GM18873 (cell line): ENCODE measurements around the gene GLYATL3.

Experiments used
- ATAC-seq: cut with Tn5 transposase; IDR thresholded peaks from one replicate; pipeline ENCODE4 v1.9.1; 2021; ENCODE audit warnings: mild to moderate bottlenecking, moderate library complexity, moderate number of reproducible peaks; ENCODE audit not compliant: unreplicated experiment, low FRiP score

GLYATL3 gene

DNA sequence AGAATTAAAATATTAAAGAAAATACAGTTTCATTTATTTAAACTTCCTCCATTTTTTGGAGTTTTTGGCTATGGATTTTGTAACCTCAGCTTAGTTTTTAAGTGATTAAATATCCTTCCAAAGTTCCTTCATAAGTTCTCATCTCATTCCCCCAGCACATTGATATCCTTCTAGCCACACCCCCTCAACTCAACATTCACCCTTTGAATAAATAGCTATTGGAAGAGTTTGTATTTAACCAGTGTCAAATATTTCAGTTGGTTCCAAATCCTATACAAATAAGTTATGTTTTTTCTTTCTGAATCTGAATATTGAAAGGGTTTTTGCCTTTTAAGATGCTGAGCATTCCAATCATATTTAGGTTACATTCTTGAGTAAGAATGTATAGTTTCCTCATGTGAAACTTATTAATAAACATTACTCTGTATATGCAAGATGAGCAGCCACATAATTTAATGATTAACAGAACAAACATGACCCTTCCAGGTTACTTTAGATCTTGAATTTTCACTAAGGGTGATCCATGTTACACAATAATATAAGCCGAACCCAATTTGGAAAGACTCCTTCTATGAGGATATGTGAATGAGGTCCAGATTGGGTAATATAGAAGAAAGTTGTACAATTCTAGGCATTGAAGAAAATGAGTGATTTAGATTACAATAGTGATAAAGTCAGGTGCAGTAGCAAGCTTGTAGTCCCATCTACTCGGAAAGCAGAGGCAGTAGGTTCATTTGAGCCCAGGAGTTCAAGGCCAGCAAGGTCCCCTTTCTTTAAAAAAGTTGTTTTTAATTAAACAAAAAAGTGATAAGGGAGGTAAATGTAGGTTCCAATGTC lies 13.6 kb downstream of the GLYATL3 start:
- ATAC-seq, result no peak

DNA sequence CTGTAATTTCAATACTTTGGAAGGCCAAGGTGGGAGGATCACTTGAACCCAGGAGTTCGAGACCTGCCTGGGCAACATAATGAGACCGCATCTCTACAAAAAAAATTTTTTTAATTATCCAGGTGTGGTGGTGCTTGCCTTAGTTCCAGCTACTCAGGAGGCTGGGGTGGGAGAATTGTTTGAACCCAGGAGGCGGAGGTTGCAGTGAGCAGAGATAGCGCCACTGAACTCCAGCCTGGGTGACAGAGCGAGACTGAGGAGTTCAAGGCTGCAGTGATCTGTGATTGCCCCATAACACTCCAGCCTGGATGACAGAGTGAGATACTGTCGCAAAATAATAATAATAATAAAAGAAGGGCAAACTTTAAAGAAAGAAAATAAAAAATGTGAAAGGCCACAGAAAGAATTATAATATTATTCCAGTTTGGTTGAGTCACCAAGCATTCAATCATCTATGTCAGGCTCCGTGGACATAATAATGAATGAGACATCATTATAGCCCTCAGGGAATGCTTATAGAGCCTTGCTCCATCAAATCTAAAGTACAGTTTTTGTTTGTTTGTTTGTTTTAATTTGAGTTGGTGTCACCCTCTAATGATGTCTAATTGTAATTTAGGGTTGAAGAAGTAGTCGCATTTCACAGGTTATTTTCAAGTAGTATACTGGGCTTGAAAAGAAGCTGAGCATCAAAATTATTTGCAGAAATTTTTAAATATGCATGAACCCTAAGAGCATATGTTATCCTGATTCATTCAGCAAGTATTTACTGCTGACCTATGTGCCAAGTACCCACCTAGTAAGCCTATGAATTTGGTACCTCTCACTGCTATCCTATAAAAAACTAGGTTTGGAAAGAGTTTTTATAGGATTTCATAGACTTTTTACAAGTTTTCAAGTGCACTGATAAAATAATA lies 15.1 kb downstream of the GLYATL3 start:
- no peak for ATAC-seq

DNA sequence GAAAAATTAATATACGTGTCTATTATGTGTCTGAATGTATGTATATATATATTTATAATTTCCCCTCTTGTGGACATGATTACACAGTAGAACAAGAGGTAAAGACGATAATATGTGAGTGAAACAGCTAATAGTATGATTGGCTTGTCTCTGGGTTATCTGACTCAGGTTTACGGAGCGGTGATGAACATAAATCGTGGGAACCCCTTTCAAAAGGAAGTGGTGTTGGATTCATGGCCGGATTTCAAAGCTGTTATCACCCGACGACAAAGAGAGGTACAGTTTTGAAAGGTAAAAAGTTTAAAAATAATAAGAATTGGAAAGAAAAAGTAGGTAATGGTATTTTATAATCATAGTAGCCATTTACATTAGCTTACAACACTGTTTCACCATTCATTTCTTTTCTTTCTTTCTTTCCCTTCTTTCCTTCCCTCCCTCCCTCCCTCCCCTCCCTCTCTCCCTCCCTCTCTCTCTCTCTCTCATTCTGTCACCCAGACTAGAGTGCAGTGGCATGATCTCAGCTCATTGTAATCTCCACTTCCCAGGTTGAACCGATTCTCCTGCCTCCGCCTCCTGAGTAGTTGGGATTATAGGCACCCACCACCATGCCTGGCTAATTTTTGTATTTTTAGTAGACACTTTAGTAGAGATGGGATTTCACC lies 15.9 kb downstream of the GLYATL3 start:
- no peak for ATAC-seq

DNA sequence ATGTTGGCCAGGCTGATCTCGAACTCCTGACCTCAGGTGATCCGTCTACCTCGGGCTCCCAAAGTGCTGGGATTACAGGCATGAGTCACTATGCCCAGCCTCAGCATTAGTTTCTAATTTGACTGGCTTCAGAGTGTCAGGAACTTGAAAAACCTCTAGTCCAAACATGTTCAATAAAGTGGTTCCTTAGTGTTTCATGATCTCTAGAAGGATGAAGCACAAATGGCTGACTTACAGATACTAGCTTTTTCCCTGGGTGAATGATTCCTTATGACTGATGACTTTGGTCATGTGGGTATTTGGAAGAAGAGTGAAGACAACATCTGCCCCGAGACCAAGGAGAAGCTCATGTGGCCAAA lies 16.4 kb downstream of the GLYATL3 start:
- no peak for ATAC-seq

- ATAC-seq, result no peak
These were observed 18.2 kb downstream of the GLYATL3 start for GRCh38 chr6:49517919-49518318.

GRCh38 chr6:49519660-49520059 lies 19.9 kb downstream of the GLYATL3 start:
- peak; percentile 66 for ATAC-seq

GRCh38 chr6:49522710-49523593 lies 23.2 kb downstream of the GLYATL3 start:
- no peak for ATAC-seq

DNA sequence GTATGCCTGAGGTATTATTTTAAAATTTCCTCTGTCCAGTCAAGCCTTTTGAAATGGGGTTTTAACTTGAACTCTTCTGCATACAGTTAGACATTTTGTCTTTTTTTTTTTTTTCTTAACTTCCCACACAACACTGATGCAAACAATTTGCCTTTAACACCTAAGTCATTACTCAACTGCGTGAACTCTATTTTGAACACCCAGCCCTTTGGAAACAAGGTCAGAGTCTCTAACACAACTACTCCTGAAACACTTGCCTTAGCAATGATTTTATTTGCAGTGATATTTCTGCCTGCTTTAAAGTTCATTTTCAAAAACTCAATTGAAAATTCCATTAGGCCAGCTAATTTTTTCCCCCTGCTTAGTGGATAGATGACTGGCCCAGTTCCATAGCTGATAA lies 24.2 kb downstream of the GLYATL3 start:
- no peak for ATAC-seq

DNA sequence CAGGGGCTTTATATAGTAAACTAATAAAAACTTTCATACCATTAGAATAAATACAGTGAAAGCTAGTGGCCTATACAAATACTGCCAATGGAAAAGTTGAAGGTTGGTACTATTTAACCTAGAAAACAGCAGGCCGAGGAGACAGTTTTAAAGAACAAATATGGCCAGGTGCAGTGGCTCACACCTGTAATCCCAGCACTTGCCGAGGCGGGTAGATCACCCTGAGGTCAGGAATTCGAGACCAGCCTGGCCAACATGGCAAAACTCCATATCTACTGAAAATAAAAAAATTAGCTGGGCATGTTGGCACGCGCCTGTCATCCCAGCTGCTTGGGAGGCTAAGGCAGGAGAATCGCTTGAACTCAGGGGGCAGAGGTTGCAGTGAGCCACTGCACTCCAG lies 24.8 kb downstream of the GLYATL3 start:
- ATAC-seq, result no peak

DNA sequence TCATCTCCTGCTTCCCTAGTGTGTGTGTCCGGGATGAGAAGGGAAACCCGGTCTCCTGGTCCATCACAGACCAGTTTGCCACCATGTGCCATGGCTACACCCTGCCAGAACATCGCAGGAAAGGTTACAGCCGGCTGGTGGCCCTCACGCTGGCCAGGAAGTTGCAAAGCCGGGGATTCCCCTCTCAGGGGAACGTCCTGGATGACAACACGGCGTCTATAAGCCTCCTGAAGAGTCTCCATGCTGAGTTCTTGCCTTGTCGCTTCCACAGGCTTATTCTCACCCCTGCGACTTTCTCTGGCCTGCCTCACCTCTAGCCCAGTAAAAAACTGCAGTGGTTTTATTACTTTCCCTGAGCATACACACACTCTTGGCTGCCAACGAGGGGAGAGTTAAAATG lies 26.9 kb downstream of the GLYATL3 start:
- ATAC-seq, result no peak

DNA sequence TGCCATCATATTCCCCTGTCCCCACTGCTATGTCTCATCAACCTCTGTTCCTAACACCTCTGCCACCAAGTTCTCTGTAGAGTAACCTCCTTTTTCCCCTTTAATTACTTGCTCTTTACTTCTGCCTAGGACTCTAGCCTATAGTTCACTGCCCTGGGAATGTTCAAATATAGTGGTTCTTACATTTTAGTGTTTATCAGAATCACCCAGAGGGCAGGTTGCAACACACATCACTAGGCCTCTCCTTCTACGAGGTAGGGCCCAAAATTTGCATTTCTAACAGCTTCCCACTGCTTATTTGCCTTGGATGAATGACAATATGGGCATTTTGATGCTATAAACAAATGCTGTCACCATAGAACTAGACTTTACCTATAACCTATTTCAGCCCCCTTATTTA lies 27.6 kb downstream of the GLYATL3 start:
- ATAC-seq, result no peak

DNA sequence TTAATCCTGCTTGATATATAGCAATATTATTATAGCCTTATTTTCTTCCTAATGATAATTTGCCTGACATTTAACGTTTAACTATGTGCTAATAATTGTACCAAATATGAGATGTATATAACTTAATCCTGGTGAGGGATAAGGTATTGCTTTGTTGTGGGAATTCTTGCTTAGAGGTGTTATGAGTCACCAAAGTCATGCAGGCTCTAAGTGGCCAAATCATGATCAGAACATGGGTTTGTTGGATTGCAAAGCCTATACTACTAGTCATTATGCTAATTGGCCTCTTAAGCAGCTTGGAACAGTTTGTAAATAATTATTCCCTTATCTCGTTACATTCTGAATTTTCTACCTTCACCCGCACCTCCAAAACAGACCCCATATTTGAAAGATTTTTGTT lies 28.8 kb downstream of the GLYATL3 start:
- no peak for ATAC-seq

GRCh38 chr6:49530141-49530776 lies 30.5 kb downstream of the GLYATL3 start:
- ATAC-seq, result no peak

DNA sequence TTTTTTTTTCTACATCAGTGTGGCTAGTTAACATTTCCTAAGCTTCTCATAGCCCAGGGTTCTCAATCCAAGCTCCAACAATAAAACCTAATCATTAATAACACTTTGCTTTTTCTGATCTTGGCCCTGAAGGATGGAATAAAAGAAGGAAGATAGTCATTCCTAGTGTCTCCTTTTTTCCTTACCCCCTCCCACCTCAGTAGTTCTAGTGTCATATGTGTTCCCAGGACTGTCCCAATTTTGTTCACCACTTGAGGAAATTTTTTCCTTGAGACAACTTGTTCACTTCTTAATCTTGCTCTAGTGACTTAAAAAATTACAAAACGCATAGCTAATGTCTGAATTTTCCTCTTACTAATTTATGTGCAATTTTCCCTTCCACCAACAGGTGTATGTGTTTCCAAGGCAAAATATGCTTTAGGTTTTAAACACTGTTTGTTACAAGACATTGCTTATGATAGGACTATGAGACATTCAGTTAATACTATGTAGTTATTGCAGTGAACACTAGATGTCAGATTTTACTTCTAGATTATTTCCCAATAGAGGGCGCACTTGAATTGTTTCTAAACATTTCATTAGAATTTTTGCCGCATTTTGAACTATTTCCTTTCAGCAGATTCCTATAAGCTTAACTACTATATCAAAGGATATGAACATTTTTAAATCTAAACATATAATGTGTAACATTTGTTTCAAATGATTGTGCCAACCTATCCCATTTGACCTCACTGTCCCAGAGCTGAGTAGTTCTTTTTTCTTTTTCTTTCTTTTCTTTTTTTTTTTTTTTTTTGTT lies 32.2 kb downstream of the GLYATL3 start:
- ATAC-seq, result peak; percentile 84

DNA sequence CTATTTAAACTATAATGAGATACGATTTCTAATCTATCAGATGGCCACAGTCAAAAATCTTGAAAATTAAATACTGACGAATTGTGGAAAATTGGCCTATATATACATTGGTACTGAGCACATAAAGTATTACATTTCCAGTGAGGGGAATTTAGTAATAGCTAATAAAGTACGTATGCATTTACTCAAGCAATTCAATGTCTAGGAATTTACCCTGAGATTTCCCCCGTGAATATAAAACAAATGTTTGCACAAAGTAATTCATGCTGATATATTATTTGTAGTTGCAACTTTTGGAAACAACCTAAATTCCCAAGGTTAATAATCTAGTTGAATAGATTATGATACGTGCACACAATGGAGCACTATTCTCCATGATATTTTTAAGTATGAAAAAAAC lies 36.1 kb downstream of the GLYATL3 start:
- ATAC-seq, result no peak

GRCh38 chr6:49539102-49539501 lies 39.4 kb downstream of the GLYATL3 start:
- no peak for ATAC-seq

DNA sequence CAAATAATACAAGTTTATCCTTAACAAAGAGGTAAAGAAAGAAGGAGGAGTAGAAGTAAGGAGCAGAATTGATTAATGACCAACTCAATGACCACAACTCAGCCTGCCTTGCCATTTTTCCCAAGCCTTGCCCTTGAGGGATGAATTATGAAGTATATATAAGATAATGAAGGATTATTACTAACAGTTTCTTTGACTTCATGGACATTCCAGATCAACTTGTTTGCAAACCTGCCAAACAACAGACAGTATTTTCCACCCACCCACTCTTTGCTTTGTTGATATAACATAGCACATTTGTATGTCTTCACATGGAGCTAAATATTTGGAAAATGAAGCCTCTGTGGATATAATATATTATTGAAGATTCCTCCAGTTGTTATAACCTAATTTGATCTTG lies 40.9 kb downstream of the GLYATL3 start:
- ATAC-seq, result no peak

DNA sequence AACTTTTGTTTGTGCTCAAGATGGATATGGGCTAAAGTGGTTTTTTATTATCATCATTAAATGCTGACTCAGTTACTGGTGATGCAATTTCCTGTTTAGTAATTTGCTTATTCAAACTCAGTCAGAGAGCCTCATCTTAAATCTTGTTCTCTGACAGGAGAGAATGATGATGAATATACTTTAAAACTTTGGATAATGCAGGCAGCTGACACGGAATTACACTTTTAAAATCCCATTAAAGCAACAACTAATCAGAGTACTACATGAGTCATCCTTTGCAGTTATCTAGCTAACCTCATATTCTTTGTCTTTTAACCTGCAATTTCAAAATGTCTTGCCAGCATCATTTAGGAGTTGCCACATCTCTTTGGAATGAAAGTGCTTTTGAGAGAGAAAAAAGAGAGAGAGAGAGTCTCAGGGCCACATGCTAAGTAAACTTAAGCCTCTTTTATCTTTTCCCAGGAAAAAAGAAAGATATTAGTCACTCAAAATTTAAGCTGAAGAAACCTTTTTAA lies 41.5 kb downstream of the GLYATL3 start:
- ATAC-seq, result no peak

DNA sequence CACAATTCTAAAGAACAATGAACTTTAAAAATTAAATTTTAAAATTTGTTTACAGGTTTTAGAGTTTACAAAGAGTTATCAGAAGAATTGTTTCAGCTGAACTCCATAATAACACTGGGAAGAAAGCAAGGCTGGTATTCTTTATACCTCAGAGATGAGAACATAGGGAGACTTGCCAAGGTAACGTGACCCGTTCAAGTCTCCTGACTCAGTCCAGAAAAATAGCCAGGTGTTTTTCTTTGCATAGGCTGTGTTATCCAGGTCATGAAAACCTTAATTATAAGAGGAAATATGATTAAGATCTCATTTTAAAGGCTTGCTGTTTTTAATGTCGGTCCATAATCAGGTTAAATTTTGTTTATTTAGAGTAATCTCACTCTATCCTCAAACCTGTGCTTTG lies 42.2 kb downstream of the GLYATL3 start:
- no peak for ATAC-seq
